ENCODE results near the gene STAP1. TPM values are rescaled to one million over a fixed set of nuclear protein-coding genes. Genes with fewer than 3 reads are reported as not detected.
"Not testable (repeated sequence)": the region's sequence is repeated elsewhere in the genome, so short reads cannot be mapped to it uniquely, and the experiment has no call there.

STAP1 gene
- total RNA-seq, 1 donor from 2014 or later, result not detected

GRCh38 chr4:67549123-67549522, 9.4 kb upstream of the STAP1 start:
- TF ChIP-seq CTCF (IDR thresholded peaks at IDR 0.05), result peak; percentile 46
- Mint-ChIP-seq H3K4me1 (ENCODE audit: unreplicated experiment) (peaks cover 6% of the 10 kb centered on the region), H3K4me3 (ENCODE audit: unreplicated experiment) (no peak overlapping the region), H3K9me3 (ENCODE audit: unreplicated experiment) (no peaks in the 10 kb centered on the region), H3K27ac (ENCODE audit: unreplicated experiment) (no peak overlapping the region), H3K27me3 (ENCODE audit: unreplicated experiment) (peaks cover 5% of the 10 kb centered on the region), H3K36me3 (ENCODE audit: unreplicated experiment) (no peaks in the 10 kb centered on the region)
- no peak for DNase-seq (ENCODE audit: extremely low spot score, unreplicated experiment)

- Mint-ChIP-seq H3K4me3 (ENCODE audit: unreplicated experiment) (no peak overlapping the region), H3K36me3 (ENCODE audit: unreplicated experiment) (no peaks in the 10 kb centered on the region), H3K9me3 (ENCODE audit: unreplicated experiment) (no peaks in the 10 kb centered on the region), H3K4me1 (ENCODE audit: unreplicated experiment) (peaks cover 3% of the 10 kb centered on the region), H3K27me3 (ENCODE audit: unreplicated experiment) (peaks cover 11% of the 10 kb centered on the region), H3K27ac (ENCODE audit: unreplicated experiment) (no peak overlapping the region)
- no peak for TF ChIP-seq CTCF (IDR thresholded peaks at IDR 0.05)
- DNase-seq (ENCODE audit: extremely low spot score, unreplicated experiment), result no peak
Measured at GRCh38 chr4:67550451-67550850, 8.1 kb upstream of the STAP1 start.

- H3K9me3 Mint-ChIP-seq (ENCODE audit: unreplicated experiment), result no peaks in the 10 kb centered on the region
- no peak overlapping the region for H3K4me3 Mint-ChIP-seq (ENCODE audit: unreplicated experiment)
- peaks cover 3% of the 10 kb centered on the region for H3K4me1 Mint-ChIP-seq (ENCODE audit: unreplicated experiment)
- no peak for DNase-seq (ENCODE audit: extremely low spot score, unreplicated experiment)
- no peak overlapping the region for H3K27ac Mint-ChIP-seq (ENCODE audit: unreplicated experiment)
- H3K36me3 Mint-ChIP-seq (ENCODE audit: unreplicated experiment), result no peaks in the 10 kb centered on the region
- TF ChIP-seq CTCF (IDR thresholded peaks at IDR 0.05), result no peak
- H3K27me3 Mint-ChIP-seq (ENCODE audit: unreplicated experiment), result peaks cover 14% of the 10 kb centered on the region
Measured at GRCh38 chr4:67550857-67551256, 7.7 kb upstream of the STAP1 start.

- H3K9me3 Mint-ChIP-seq (ENCODE audit: unreplicated experiment); H3K36me3 Mint-ChIP-seq (ENCODE audit: unreplicated experiment); H3K4me1 Mint-ChIP-seq (ENCODE audit: unreplicated experiment); H3K4me3 Mint-ChIP-seq (ENCODE audit: unreplicated experiment); H3K27ac Mint-ChIP-seq (ENCODE audit: unreplicated experiment); DNase-seq (ENCODE audit: extremely low spot score, unreplicated experiment): not testable (repeated sequence)
- peaks cover 24% of the 10 kb centered on the region for H3K27me3 Mint-ChIP-seq (ENCODE audit: unreplicated experiment)
Measured at GRCh38 chr4:67552146-67552792, 6.3 kb upstream of the STAP1 start.

- Mint-ChIP-seq H3K27me3 (ENCODE audit: unreplicated experiment) (peaks cover 36% of the 10 kb centered on the region), H3K4me1 (ENCODE audit: unreplicated experiment) (no peaks in the 10 kb centered on the region), H3K9me3 (ENCODE audit: unreplicated experiment) (no peaks in the 10 kb centered on the region), H3K4me3 (ENCODE audit: unreplicated experiment) (no peak overlapping the region), H3K36me3 (ENCODE audit: unreplicated experiment) (no peaks in the 10 kb centered on the region), H3K27ac (ENCODE audit: unreplicated experiment) (no peak overlapping the region)
- DNase-seq (ENCODE audit: extremely low spot score, unreplicated experiment), result no peak
- no peak for TF ChIP-seq CTCF (IDR thresholded peaks at IDR 0.05)
Measured at GRCh38 chr4:67554096-67554495, 4.4 kb upstream of the STAP1 start.

- H3K4me3 Mint-ChIP-seq (ENCODE audit: unreplicated experiment), result no peak overlapping the region
Measured at GRCh38 chr4:67555447-67555846, 3.1 kb upstream of the STAP1 start.

More at GRCh38 chr4:67555447-67555846, 3.1 kb upstream of the STAP1 start:
- H3K4me1 Mint-ChIP-seq (ENCODE audit: unreplicated experiment), result no peaks in the 10 kb centered on the region
- H3K27me3 Mint-ChIP-seq (ENCODE audit: unreplicated experiment), result peaks cover 41% of the 10 kb centered on the region
- TF ChIP-seq CTCF (IDR thresholded peaks at IDR 0.05), result no peak
- no peak overlapping the region for H3K27ac Mint-ChIP-seq (ENCODE audit: unreplicated experiment)
- no peaks in the 10 kb centered on the region for H3K36me3 Mint-ChIP-seq (ENCODE audit: unreplicated experiment)
- DNase-seq (ENCODE audit: extremely low spot score, unreplicated experiment), result no peak
- H3K9me3 Mint-ChIP-seq (ENCODE audit: unreplicated experiment), result no peaks in the 10 kb centered on the region

Measured in osteocyte (in vitro differentiated cells).